Measurements from ENCODE around the gene OR2V2.

Gene OR2V2

GRCh38 chr5:181189962-181190710 is 42.8 kb downstream of the OR2V2 start:
- Histone ChIP-seq H3K4me1 (ENCODE audit: control insufficient read depth, insufficient read depth, low read length) (no peaks in the 10 kb centered on the region), H3K27me3 (ENCODE audit: control insufficient read depth, insufficient read depth, low read length, poor library complexity, severe bottlenecking) (peaks cover 27% of the 10 kb centered on the region), H3K27ac (ENCODE audit: insufficient read depth, low read depth, low read length, poor library complexity, severe bottlenecking) (no peak overlapping the region), H3K9me3 (ENCODE audit: control insufficient read depth, low read length) (no peaks in the 10 kb centered on the region), H3K4me3 (ENCODE audit: insufficient read depth, low read depth, low read length) (peak overlapping the region; percentile 87), H3K36me3 (ENCODE audit: control insufficient read depth, insufficient read depth, low read length) (no peaks in the 10 kb centered on the region)
- WGBS, 2 experiments: 3% methylated on average over 52 of the region's 52 CpGs

DNA sequence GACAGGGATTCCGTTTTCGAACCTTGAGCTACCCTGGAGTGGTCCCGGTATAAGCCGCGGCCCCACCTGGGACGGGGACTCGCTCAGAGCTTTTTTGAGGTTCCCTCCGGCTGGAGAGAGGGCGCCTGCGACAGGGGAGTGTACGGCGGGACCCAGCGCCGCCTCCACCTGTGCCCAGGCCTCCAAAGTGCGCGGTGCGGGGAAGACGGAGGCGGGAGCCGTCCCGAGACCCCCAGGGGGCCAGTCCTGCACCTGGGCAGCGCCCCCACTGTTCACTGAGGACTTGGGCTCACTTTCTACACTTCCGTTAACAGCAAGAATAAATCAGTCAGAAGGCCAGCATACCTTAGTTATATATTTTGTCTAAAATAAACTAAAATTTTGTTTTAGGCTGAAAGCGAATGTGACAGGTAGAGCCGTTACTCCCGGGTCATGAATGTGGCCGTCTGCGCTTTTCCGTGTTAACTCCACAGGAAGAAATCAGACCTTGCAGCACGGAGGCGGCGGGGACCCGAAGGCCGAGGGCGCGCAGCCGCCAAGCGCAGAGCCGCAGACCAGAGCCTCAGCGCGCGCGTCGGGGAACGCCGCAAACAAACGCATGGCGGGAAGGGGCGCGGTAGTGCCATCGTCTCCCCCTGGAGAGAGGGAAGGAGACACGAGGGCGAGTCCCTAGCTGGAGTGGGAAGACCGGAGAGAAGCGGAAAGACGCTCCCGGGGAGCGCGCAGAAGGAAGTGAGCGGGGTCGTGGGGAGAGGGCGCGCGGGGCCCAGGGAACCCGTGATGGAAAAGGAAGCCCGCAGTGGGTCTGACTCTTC is 43.5 kb downstream of the OR2V2 start:
- Histone ChIP-seq H3K4me3 (ENCODE audit: insufficient read depth, low read depth, low read length) (peak overlapping the region; percentile 87), H3K27me3 (ENCODE audit: control insufficient read depth, insufficient read depth, low read length, poor library complexity, severe bottlenecking) (peaks cover 27% of the 10 kb centered on the region), H3K4me1 (ENCODE audit: control insufficient read depth, insufficient read depth, low read length) (no peaks in the 10 kb centered on the region), H3K36me3 (ENCODE audit: control insufficient read depth, insufficient read depth, low read length) (no peaks in the 10 kb centered on the region), H3K9me3 (ENCODE audit: control insufficient read depth, low read length) (no peaks in the 10 kb centered on the region), H3K27ac (ENCODE audit: insufficient read depth, low read depth, low read length, poor library complexity, severe bottlenecking) (no peak overlapping the region)
- 1% methylated on average over 66 of the region's 66 CpGs for WGBS, 2 experiments

- no peaks in the 10 kb centered on the region for H3K36me3 ChIP-seq (ENCODE audit: control insufficient read depth, insufficient read depth, low read length)
- no peaks in the 10 kb centered on the region for H3K4me1 ChIP-seq (ENCODE audit: control insufficient read depth, insufficient read depth, low read length)
- peaks cover 27% of the 10 kb centered on the region for H3K27me3 ChIP-seq (ENCODE audit: control insufficient read depth, insufficient read depth, low read length, poor library complexity, severe bottlenecking)
- WGBS, 2 experiments: 1% methylated on average over 64 of the region's 64 CpGs
- no peaks in the 10 kb centered on the region for H3K9me3 ChIP-seq (ENCODE audit: control insufficient read depth, low read length)
- H3K4me3 ChIP-seq (ENCODE audit: insufficient read depth, low read depth, low read length): peak overlapping the region; percentile 87
- H3K27ac ChIP-seq (ENCODE audit: insufficient read depth, low read depth, low read length, poor library complexity, severe bottlenecking): no peak overlapping the region
Measured at GRCh38 chr5:181191526-181192336, 44.3 kb downstream of the OR2V2 start.

GRCh38 chr5:181192337-181193046 is 45.1 kb downstream of the OR2V2 start:
- WGBS, 2 experiments: 70 to 74% methylated on average over 12 of the region's 12 CpGs
- H3K4me1 ChIP-seq (ENCODE audit: control insufficient read depth, insufficient read depth, low read length): no peaks in the 10 kb centered on the region
- H3K4me3 ChIP-seq (ENCODE audit: insufficient read depth, low read depth, low read length): peak overlapping the region; percentile 87
- no peaks in the 10 kb centered on the region for H3K36me3 ChIP-seq (ENCODE audit: control insufficient read depth, insufficient read depth, low read length)
- H3K9me3 ChIP-seq (ENCODE audit: control insufficient read depth, low read length): no peaks in the 10 kb centered on the region
- peaks cover 27% of the 10 kb centered on the region for H3K27me3 ChIP-seq (ENCODE audit: control insufficient read depth, insufficient read depth, low read length, poor library complexity, severe bottlenecking)
- no peak overlapping the region for H3K27ac ChIP-seq (ENCODE audit: insufficient read depth, low read depth, low read length, poor library complexity, severe bottlenecking)

- no peaks in the 10 kb centered on the region for H3K36me3 ChIP-seq (ENCODE audit: control insufficient read depth, insufficient read depth, low read length)
- 89 to 90% methylated on average over 2 of the region's 2 CpGs for whole genome bisulfite sequencing, 2 experiments
- H3K9me3 ChIP-seq (ENCODE audit: control insufficient read depth, low read length): no peaks in the 10 kb centered on the region
- H3K27me3 ChIP-seq (ENCODE audit: control insufficient read depth, insufficient read depth, low read length, poor library complexity, severe bottlenecking): peaks cover 32% of the 10 kb centered on the region
- peaks cover 4% of the 10 kb centered on the region for H3K4me1 ChIP-seq (ENCODE audit: control insufficient read depth, insufficient read depth, low read length)
- H3K27ac ChIP-seq (ENCODE audit: insufficient read depth, low read depth, low read length, poor library complexity, severe bottlenecking): no peak overlapping the region
- H3K4me3 ChIP-seq (ENCODE audit: insufficient read depth, low read depth, low read length): no peak overlapping the region
Measured at GRCh38 chr5:181193656-181194055, 46.3 kb downstream of the OR2V2 start.

- Histone ChIP-seq H3K27me3 (ENCODE audit: control insufficient read depth, insufficient read depth, low read length, poor library complexity, severe bottlenecking) (peaks cover 29% of the 10 kb centered on the region), H3K9me3 (ENCODE audit: control insufficient read depth, low read length) (no peaks in the 10 kb centered on the region), H3K4me3 (ENCODE audit: insufficient read depth, low read depth, low read length) (no peak overlapping the region), H3K27ac (ENCODE audit: insufficient read depth, low read depth, low read length, poor library complexity, severe bottlenecking) (no peak overlapping the region), H3K36me3 (ENCODE audit: control insufficient read depth, insufficient read depth, low read length) (no peaks in the 10 kb centered on the region), H3K4me1 (ENCODE audit: control insufficient read depth, insufficient read depth, low read length) (peaks cover 8% of the 10 kb centered on the region)
- 84 to 85% methylated on average over 21 of the region's 21 CpGs for WGBS, 2 experiments
Measured at GRCh38 chr5:181194489-181195248, 47.3 kb downstream of the OR2V2 start.

DNA sequence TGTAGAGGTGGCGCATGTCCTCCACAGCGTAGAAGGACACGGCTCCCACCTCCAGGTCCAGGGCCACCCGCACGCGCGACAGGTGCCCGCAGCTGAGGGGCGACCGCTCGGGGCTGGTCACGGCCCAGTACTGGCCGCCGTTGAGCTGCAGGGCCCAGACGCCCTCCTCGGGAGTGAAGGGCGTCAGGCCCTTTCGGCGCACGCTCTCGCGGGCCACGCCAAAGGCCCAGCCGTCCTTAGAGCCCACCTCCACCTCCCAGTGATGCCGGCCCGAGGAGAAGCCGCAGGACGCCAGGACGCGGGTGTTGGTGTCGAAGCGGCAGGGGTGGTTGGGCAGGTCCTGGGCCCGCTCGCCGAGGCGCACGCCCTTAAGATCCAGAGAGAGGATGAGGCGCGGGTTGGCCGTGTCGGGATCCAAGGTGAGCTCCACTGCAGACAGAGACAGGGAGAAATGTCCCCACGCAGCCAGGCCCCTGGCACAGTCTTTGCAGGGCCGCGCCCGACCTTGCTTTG is 47.9 kb downstream of the OR2V2 start:
- Histone ChIP-seq H3K36me3 (ENCODE audit: control insufficient read depth, insufficient read depth, low read length) (no peaks in the 10 kb centered on the region), H3K27me3 (ENCODE audit: control insufficient read depth, insufficient read depth, low read length, poor library complexity, severe bottlenecking) (peaks cover 29% of the 10 kb centered on the region)

DNA sequence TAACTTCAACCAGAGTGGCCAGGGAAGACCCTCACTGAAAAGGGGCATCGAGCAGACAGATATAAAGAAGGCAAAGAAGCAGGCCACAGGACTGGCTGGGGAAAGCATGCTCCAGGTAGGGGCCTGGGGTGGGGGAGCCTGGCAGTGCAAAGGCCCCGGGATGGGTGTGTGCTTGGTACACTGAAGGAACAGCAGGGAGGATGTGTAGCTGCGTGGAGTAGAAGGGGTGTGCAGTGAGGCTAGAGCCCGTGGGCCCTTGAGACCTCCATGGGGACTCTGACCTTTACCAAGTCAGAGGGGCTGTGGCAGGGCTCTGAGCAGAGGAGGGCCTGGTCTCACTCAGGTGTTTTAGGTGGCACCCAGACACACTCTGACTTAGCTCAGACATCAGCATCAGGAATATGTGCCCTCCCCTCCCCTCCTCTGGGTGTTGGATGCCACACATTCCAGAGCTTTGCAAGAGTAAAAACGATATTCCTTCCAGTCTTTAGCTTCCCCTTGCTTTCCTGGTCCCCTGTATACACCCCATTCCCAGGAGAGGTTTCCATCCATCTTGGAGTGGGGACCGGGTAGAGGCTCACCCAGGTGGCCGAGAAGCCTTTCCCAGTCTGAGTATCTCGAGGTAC is 50.1 kb downstream of the OR2V2 start:
- no peaks in the 10 kb centered on the region for H3K9me3 ChIP-seq (ENCODE audit: control insufficient read depth, low read length)
- no peak overlapping the region for H3K4me3 ChIP-seq (ENCODE audit: insufficient read depth, low read depth, low read length)
- no peak overlapping the region for H3K27ac ChIP-seq (ENCODE audit: insufficient read depth, low read depth, low read length, poor library complexity, severe bottlenecking)
- peaks cover 8% of the 10 kb centered on the region for H3K4me1 ChIP-seq (ENCODE audit: control insufficient read depth, insufficient read depth, low read length)
- peaks cover 38% of the 10 kb centered on the region for H3K27me3 ChIP-seq (ENCODE audit: control insufficient read depth, insufficient read depth, low read length, poor library complexity, severe bottlenecking)
- 78 to 82% methylated on average over 8 of the region's 8 CpGs for WGBS, 2 experiments
- no peaks in the 10 kb centered on the region for H3K36me3 ChIP-seq (ENCODE audit: control insufficient read depth, insufficient read depth, low read length)

More for the DNA sequence above, 47.9 kb downstream of the OR2V2 start:
- no peak overlapping the region for H3K4me3 ChIP-seq (ENCODE audit: insufficient read depth, low read depth, low read length)
- no peak overlapping the region for H3K27ac ChIP-seq (ENCODE audit: insufficient read depth, low read depth, low read length, poor library complexity, severe bottlenecking)
- peaks cover 8% of the 10 kb centered on the region for H3K4me1 ChIP-seq (ENCODE audit: control insufficient read depth, insufficient read depth, low read length)
- whole genome bisulfite sequencing, 2 experiments: 95% methylated on average over 45 of the region's 45 CpGs
- H3K9me3 ChIP-seq (ENCODE audit: control insufficient read depth, low read length): no peaks in the 10 kb centered on the region
